HepG2 (cell line): ENCODE measurements around the gene RILPL1. TPM values are rescaled to one million over a fixed set of nuclear protein-coding genes. Genes with fewer than 3 reads are reported as not detected.

Source experiments
- AKAP8 ChIP-seq: sonication (generic); formaldehyde crosslinking; IDR thresholded peaks from 2 replicates; pipeline ENCODE4 v1.5.1; 2020; ENCODE audit warnings: mild to moderate bottlenecking, missing genetic modification reagents
- EEA1 ChIP-seq: sonication (generic); formaldehyde crosslinking; IDR thresholded peaks from 2 replicates; pipeline ENCODE4 v1.5.1; 2020; ENCODE audit warnings: mild to moderate bottlenecking, missing genetic modification reagents, borderline replicate concordance
- FIP1L1 ChIP-seq: fragments of 200-400 bp; formaldehyde crosslinking; IDR thresholded peaks from 2 replicates; pipeline ENCODE4 v1.6.1; 2018; ENCODE audit warnings: low read depth, mild to moderate bottlenecking, low read length, moderate library complexity, borderline replicate concordance; ENCODE audit not compliant: insufficient read depth
- ISX ChIP-seq: sonication (generic); formaldehyde crosslinking; conservative IDR thresholded peaks from 2 replicates; pipeline ENCODE4 v1.5.0; 2020; ENCODE audit warnings: missing genetic modification reagents
- MED8 ChIP-seq: sonication (generic); formaldehyde crosslinking; IDR thresholded peaks from 2 replicates; pipeline ENCODE4 v1.8.1; 2023; ENCODE audit warnings: mild to moderate bottlenecking, missing genetic modification reagents; ENCODE audit not compliant: insufficient replicate concordance
- NFRKB ChIP-seq: fragments of 450-650 bp; IDR thresholded peaks from 2 replicates; pipeline ENCODE4 v1.6.1; 2017
- NRL ChIP-seq: sonication (generic); formaldehyde crosslinking; IDR thresholded peaks from 2 replicates; pipeline ENCODE4 v1.5.0; 2020; ENCODE audit warnings: missing genetic modification reagents, mild to moderate bottlenecking, moderate library complexity, borderline replicate concordance
- RBM39 ChIP-seq: fragments of 200-400 bp; formaldehyde crosslinking; IDR thresholded peaks from one replicate; pipeline ENCODE4 v1.6.1; 2018; ENCODE audit warnings: antibody characterized with exemption, mild to moderate bottlenecking, low read depth, low read length; ENCODE audit not compliant: poor library complexity, severe bottlenecking
- ZNF326 ChIP-seq: sonication (generic); formaldehyde crosslinking; IDR thresholded peaks from 2 replicates; pipeline ENCODE4 v1.4.0; 2020; ENCODE audit warnings: missing genetic modification reagents, borderline replicate concordance
- ZNF343 ChIP-seq: sonication (generic); formaldehyde crosslinking; IDR thresholded peaks from 2 replicates; pipeline ENCODE4 v1.4.0; 2020; ENCODE audit warnings: mild to moderate bottlenecking, missing genetic modification reagents
- ZNF382 ChIP-seq: sonication (generic); formaldehyde crosslinking; IDR thresholded peaks from 2 replicates; pipeline ENCODE4 v1.5.0; 2020; ENCODE audit warnings: missing genetic modification reagents, mild to moderate bottlenecking, borderline replicate concordance
- ZNF674 ChIP-seq: sonication (generic); formaldehyde crosslinking; IDR thresholded peaks from 2 replicates; pipeline ENCODE4 v1.5.0; 2020; ENCODE audit warnings: low read depth, mild to moderate bottlenecking, missing genetic modification reagents
- ZSCAN31 ChIP-seq: sonication (generic); formaldehyde crosslinking; IDR thresholded peaks from 2 replicates; pipeline ENCODE4 v1.5.0; 2020; ENCODE audit warnings: low read depth, mild to moderate bottlenecking, missing genetic modification reagents
- polyA plus RNA-seq, 8 experiments: library from polyadenylated mRNA; depleted of rRNA in 3 of 8; stranded (reverse) in 7 of 8; unstranded in 1 of 8; fragments of >200 nt; fragmentation: Illumina TruSeq in 4 of 8; extraction: Trizol in 4 of 8; gene quantifications; 2 replicates each; pipeline versions ENCODE4 v1.2.1 to v1.2.3, GENCODE V29; 2011 to 2016; ENCODE audit warnings: low read depth in 4 of 8, missing spikeins in 1 of 8, mixed read lengths in 1 of 8; ENCODE audit not compliant: insufficient read depth in 1 of 8
- total RNA-seq, 5 experiments: library from RNA; depleted of rRNA; stranded (reverse); fragments of >200 nt; fragmentation: Illumina TruSeq; extraction: Trizol; gene quantifications; 2 replicates each; pipeline ENCODE4 v1.2.3, GENCODE V29; 2016; ENCODE audit warnings: low read depth in 1 of 5
- TF ChIP-seq, protein P1 (sequence below): sonication (generic); formaldehyde crosslinking; IDR thresholded peaks from 2 replicates; pipeline ENCODE4 v1.4.0; 2020; ENCODE audit warnings: mild to moderate bottlenecking, low read depth, missing genetic modification reagents
- TF ChIP-seq, protein P2 (sequence below): sonication (generic); formaldehyde crosslinking; IDR thresholded peaks from 2 replicates; pipeline ENCODE4; 2020; ENCODE audit warnings: missing genetic modification reagents, mild to moderate bottlenecking, borderline replicate concordance
- TF ChIP-seq, protein P3 (sequence below): sonication (generic); formaldehyde crosslinking; IDR thresholded peaks from 2 replicates; pipeline ENCODE4 v1.4.0; 2020; ENCODE audit warnings: missing genetic modification reagents, mild to moderate bottlenecking, borderline replicate concordance
- TF ChIP-seq, protein P4 (sequence below): sonication (generic); formaldehyde crosslinking; IDR thresholded peaks from 2 replicates; pipeline ENCODE4 v1.4.0; 2020; ENCODE audit warnings: missing genetic modification reagents
- TF ChIP-seq, protein P5 (sequence below): IDR thresholded peaks from 2 replicates; pipeline ENCODE4 v1.6.1; 2016

Gene RILPL1
- total and polyA plus RNA-seq, 2 of the 13 experiments (the other 11 are each of a cell fraction or from before 2014, with no cell fraction given) = 5.8 to 28.4 TPM

DNA sequence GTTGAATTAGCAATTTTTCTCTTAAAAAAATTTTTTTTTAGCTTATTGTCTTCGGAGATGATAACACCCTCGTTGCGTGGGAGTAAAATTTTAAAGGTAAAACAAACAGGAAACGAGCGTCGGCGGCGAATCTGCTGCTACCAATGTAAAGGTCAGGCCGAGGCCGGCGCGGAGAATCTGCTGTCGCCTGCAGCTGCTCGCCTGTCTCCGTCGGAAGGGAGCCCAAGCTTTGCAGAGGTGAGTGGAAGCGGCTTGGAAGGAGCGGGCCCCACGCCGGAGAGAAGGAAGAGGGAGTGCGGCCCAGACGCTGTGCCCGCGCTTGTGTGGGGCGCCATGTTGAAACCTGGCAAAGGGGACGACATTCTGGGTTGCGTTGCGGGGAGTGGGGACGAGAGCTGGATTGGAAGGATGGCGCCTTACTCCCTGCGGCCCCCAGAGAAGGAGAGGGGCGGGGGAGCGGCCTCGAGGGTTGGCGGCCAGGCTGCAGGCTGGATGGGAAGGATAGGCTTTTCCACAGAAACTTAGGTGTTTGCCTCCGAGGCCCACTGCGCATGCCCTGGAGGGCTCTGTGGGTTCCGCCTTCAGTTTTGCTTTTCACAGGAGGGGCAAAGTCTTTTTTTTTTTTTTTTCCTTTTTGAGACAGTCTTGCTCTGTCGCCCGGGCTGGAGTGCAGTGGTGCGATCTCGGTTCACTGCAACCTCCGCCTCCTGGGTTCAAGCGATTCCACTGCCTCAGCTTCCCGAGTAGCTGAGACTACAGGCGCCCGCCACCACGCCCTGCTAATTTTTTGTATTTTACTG, 75.3 kb downstream of the RILPL1 start, which contains the start of gene SNRNP35 (continued):
- TF ChIP-seq, protein P1, sequence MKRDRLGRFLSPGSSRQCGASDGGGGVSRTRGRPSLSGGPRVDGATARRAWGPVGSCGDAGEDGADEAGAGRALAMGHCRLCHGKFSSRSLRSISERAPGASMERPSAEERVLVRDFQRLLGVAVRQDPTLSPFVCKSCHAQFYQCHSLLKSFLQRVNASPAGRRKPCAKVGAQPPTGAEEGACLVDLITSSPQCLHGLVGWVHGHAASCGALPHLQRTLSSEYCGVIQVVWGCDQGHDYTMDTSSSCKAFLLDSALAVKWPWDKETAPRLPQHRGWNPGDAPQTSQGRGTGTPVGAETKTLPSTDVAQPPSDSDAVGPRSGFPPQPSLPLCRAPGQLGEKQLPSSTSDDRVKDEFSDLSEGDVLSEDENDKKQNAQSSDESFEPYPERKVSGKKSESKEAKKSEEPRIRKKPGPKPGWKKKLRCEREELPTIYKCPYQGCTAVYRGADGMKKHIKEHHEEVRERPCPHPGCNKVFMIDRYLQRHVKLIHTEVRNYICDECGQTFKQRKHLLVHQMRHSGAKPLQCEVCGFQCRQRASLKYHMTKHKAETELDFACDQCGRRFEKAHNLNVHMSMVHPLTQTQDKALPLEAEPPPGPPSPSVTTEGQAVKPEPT (CRISPR knock-in tag) = no peak
- TF ChIP-seq NFRKB (peak; percentile 67; the same call in 1 of the 2 replicates), RBM39 (peak; percentile 79), ZNF674 (CRISPR knock-in tag) (no peak), EEA1 (CRISPR knock-in tag) (no peak), ZNF382 (CRISPR knock-in tag) (no peak), FIP1L1 (no peak), NRL (CRISPR knock-in tag) (peak; percentile 72), ISX (no peak), AKAP8 (CRISPR knock-in tag) (peak; percentile 59; the same call in 1 of the 2 replicates), MED8 (CRISPR knock-in tag) (no peak), ZNF326 (CRISPR knock-in tag) (no peak), ZNF343 (CRISPR knock-in tag) (no peak), ZSCAN31 (CRISPR knock-in tag) (peak; percentile 84; the same call in 1 of the 2 replicates)
- TF ChIP-seq, protein P2, sequence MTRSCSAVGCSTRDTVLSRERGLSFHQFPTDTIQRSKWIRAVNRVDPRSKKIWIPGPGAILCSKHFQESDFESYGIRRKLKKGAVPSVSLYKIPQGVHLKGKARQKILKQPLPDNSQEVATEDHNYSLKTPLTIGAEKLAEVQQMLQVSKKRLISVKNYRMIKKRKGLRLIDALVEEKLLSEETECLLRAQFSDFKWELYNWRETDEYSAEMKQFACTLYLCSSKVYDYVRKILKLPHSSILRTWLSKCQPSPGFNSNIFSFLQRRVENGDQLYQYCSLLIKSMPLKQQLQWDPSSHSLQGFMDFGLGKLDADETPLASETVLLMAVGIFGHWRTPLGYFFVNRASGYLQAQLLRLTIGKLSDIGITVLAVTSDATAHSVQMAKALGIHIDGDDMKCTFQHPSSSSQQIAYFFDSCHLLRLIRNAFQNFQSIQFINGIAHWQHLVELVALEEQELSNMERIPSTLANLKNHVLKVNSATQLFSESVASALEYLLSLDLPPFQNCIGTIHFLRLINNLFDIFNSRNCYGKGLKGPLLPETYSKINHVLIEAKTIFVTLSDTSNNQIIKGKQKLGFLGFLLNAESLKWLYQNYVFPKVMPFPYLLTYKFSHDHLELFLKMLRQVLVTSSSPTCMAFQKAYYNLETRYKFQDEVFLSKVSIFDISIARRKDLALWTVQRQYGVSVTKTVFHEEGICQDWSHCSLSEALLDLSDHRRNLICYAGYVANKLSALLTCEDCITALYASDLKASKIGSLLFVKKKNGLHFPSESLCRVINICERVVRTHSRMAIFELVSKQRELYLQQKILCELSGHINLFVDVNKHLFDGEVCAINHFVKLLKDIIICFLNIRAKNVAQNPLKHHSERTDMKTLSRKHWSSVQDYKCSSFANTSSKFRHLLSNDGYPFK (CRISPR knock-in tag) = peak; percentile 86
- TF ChIP-seq, protein P3, sequence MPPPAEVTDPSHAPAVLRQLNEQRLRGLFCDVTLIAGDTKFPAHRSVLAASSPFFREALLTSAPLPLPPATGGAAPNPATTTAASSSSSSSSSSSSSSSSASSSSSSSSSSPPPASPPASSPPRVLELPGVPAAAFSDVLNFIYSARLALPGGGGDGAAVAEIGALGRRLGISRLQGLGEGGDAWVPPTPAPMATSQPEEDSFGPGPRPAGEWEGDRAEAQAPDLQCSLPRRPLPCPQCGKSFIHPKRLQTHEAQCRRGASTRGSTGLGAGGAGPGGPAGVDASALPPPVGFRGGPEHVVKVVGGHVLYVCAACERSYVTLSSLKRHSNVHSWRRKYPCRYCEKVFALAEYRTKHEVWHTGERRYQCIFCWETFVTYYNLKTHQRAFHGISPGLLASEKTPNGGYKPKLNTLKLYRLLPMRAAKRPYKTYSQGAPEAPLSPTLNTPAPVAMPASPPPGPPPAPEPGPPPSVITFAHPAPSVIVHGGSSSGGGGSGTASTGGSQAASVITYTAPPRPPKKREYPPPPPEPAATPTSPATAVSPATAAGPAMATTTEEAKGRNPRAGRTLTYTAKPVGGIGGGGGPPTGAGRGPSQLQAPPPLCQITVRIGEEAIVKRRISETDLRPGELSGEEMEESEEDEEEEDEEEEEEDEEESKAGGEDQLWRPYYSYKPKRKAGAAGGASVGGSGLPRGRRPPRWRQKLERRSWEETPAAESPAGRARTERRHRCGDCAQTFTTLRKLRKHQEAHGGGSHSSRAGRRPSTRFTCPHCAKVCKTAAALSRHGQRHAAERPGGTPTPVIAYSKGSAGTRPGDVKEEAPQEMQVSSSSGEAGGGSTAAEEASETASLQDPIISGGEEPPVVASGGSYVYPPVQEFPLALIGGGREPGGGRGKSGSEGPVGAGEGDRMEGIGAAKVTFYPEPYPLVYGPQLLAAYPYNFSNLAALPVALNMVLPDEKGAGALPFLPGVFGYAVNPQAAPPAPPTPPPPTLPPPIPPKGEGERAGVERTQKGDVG = no peak
- TF ChIP-seq, protein P4, sequence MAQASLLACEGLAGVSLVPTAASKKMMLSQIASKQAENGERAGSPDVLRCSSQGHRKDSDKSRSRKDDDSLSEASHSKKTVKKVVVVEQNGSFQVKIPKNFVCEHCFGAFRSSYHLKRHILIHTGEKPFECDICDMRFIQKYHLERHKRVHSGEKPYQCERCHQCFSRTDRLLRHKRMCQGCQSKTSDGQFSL (CRISPR knock-in tag) = 0 out of 2 replicates have a peak, but pooled peaks have one; percentile 42
- TF ChIP-seq, protein P5, sequence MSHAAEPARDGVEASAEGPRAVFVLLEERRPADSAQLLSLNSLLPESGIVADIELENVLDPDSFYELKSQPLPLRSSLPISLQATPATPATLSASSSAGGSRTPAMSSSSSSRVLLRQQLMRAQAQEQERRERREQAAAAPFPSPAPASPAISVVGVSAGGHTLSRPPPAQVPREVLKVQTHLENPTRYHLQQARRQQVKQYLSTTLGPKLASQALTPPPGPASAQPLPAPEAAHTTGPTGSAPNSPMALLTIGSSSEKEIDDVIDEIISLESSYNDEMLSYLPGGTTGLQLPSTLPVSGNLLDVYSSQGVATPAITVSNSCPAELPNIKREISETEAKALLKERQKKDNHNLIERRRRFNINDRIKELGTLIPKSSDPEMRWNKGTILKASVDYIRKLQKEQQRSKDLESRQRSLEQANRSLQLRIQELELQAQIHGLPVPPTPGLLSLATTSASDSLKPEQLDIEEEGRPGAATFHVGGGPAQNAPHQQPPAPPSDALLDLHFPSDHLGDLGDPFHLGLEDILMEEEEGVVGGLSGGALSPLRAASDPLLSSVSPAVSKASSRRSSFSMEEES (CRISPR knock-in tag) = no peak
